Spinal cord (tissue), 10 donors: ENCODE results near the gene WAPL. TPM values are rescaled to one million over a fixed set of nuclear protein-coding genes. Genes with fewer than 3 reads are reported as not detected.

ENCODE experiments used
- DNase-seq, 6 donors: peaks; one replicate each; pipeline versions ENCODE4 v3.0.0 to v3.0.0-alpha.2; 2013 to 2015; ENCODE audit warnings: low spot score in 6 of 6, low read depth in 4 of 6
- H3K27ac ChIP-seq: one replicate; pipeline ENCODE4 v1.5.1; 2013; ENCODE audit warnings: low read depth, low read length, control low read depth
- H3K27me3 ChIP-seq: one replicate; pipeline ENCODE4 v1.6.1; 2013; ENCODE audit warnings: low read length; ENCODE audit not compliant: control insufficient read depth, insufficient read depth
- H3K36me3 ChIP-seq: one replicate; pipeline ENCODE4 v1.6.1; 2013; ENCODE audit warnings: low read length; ENCODE audit not compliant: control insufficient read depth, insufficient read depth
- H3K4me1 ChIP-seq: one replicate; pipeline ENCODE4 v1.6.1; 2013; ENCODE audit warnings: low read length; ENCODE audit not compliant: control insufficient read depth, insufficient read depth
- H3K4me3 ChIP-seq: one replicate; pipeline ENCODE4 v1.5.1; 2013; ENCODE audit warnings: low read depth, low read length, control low read depth
- H3K9me3 ChIP-seq: one replicate; pipeline ENCODE4 v1.6.1; 2013; ENCODE audit warnings: low read length; ENCODE audit not compliant: control insufficient read depth, insufficient read depth
- WGBS: methylation state at CpG from one replicate; pipeline ENCODE4 v1.1.5; 2013; ENCODE audit warnings: missing lambda C conversion rate; ENCODE audit not compliant: insufficient coverage; 5-methylcytosine and 5-hydroxymethylcytosine counted together
- polyA plus RNA-seq, 2 donors: library from polyadenylated mRNA; unstranded; fragments of 120-200 nt; gene quantifications; one replicate each; pipeline ENCODE4 v1.2.1, GENCODE V29; 2013; ENCODE audit not compliant: insufficient read length in 2 of 2
- total RNA-seq, 2 donors: library from RNA; depleted of rRNA in 1 of 2; stranded (reverse); fragments of 120-200 nt in 1 of 2; fragments of >200 nt in 1 of 2; gene quantifications; one replicate each; pipeline versions ENCODE4 v1.2.3 to v1.2.4, GENCODE V29; 2013 to 2014
- donor health status: healthy.

Gene WAPL
- total and polyA plus RNA-seq, 4 donors, result 25.2 to 57.0 (median 35.6) TPM

- WGBS, result 90% methylated on average over 1 of the region's 3 CpGs
- no peaks in the 10 kb centered on the region for H3K9me3 ChIP-seq
- no peaks in the 10 kb centered on the region for H3K27me3 ChIP-seq
- no peak for DNase-seq
- no peaks in the 10 kb centered on the region for H3K4me1 ChIP-seq
- no peaks in the 10 kb centered on the region for H3K36me3 ChIP-seq
- H3K27ac ChIP-seq, result no peak overlapping the region
- H3K4me3 ChIP-seq, result no peak overlapping the region
These were observed 12.4 kb downstream of the WAPL start for GRCh38 chr10:86509145-86509544.

DNA sequence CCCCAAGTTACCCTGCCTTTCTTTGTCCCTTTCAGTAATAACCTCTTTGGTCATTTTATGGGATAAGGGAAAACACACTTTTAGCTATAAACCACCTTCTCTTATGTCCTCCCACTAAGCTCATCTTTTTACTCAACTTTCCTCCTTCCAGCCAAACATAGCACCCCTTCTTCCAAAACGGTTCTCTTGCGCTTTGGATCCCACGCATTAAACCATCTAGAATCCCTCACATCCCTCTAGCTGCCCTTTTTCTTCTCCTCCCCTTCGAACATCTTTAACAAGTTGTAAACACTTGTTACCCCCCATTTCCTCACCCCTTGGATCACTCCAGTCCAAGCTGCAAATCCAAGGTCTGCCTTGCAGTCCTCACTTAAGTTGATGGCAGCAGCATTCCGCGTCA lies 13.4 kb downstream of the WAPL start:
- peaks cover 2% of the 10 kb centered on the region for H3K36me3 ChIP-seq
- H3K27ac ChIP-seq, result no peak overlapping the region
- 98% methylated on average over 6 of the region's 6 CpGs for WGBS
- H3K9me3 ChIP-seq, result no peaks in the 10 kb centered on the region
- no peaks in the 10 kb centered on the region for H3K4me1 ChIP-seq
- H3K4me3 ChIP-seq, result no peak overlapping the region
- H3K27me3 ChIP-seq, result no peaks in the 10 kb centered on the region
- no peak for DNase-seq

GRCh38 chr10:86506499-86506898 lies 15.1 kb downstream of the WAPL start:
- H3K27ac ChIP-seq, result no peak overlapping the region
- H3K36me3 ChIP-seq, result peaks cover 8% of the 10 kb centered on the region
- H3K27me3 ChIP-seq, result no peaks in the 10 kb centered on the region
- H3K4me1 ChIP-seq, result no peaks in the 10 kb centered on the region
- H3K4me3 ChIP-seq, result no peak overlapping the region
- no peaks in the 10 kb centered on the region for H3K9me3 ChIP-seq
- no peak for DNase-seq
- no CpG with 5 or more reads among the region's 4 CpGs for WGBS

DNA sequence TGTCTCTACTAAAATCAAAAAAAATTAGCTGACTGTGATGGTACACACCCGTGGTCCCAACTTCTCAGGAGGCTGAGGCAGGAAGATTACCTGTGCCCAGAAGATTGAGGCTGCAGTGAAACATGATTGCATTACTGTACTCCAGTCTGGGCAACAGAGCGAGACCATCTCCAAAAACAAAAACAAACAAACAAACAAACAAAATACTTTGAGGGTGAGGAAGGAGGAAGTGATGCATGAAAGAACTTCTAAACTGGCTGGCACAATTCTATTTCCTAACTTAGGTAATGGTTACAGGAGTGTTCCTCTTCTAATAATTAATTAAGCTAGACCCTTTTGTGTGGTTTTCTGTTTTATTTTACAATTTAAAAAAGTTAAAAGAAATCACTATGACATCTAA lies 15.5 kb downstream of the WAPL start:
- Histone ChIP-seq H3K36me3 (peaks cover 8% of the 10 kb centered on the region), H3K27me3 (no peaks in the 10 kb centered on the region), H3K27ac (no peak overlapping the region), H3K4me3 (no peak overlapping the region), H3K4me1 (no peaks in the 10 kb centered on the region), H3K9me3 (no peaks in the 10 kb centered on the region)
- no peak for DNase-seq
- WGBS, result no CpG with 5 or more reads among the region's 2 CpGs

GRCh38 chr10:86504510-86504909 lies 17.1 kb downstream of the WAPL start:
- H3K36me3 ChIP-seq, result peaks cover 8% of the 10 kb centered on the region
- no peak for DNase-seq
- H3K4me1 ChIP-seq, result no peaks in the 10 kb centered on the region
- no peaks in the 10 kb centered on the region for H3K9me3 ChIP-seq
- H3K27me3 ChIP-seq, result no peaks in the 10 kb centered on the region
- WGBS, result 93% methylated on average over 7 of the region's 10 CpGs
- no peak overlapping the region for H3K4me3 ChIP-seq
- no peak overlapping the region for H3K27ac ChIP-seq

DNA sequence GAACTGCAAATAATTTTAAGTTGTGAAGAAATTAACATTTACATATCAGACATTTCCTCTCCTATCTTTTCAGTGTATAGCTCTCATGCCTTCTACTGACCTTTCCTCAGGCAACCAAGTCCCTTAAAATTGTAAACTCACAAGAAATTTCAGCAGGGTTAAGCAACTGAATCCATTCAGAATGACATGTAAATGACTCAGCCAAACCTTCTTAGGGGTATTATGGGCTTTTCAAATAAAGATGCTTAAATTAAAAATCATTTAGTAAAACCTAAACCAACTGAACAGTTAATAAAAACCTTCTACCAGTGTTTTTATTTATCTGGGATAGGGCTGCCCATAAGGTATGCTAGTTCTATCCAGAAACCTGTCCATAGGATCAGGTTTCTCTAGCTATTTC lies 20.7 kb downstream of the WAPL start:
- Histone ChIP-seq H3K27ac (no peak overlapping the region), H3K27me3 (no peaks in the 10 kb centered on the region), H3K4me3 (no peak overlapping the region), H3K36me3 (peaks cover 8% of the 10 kb centered on the region), H3K9me3 (no peaks in the 10 kb centered on the region), H3K4me1 (no peaks in the 10 kb centered on the region)
- DNase-seq, result no peak

- WGBS, result no CpG with 5 or more reads among the region's 1 CpG
- DNase-seq, result peak in 1 of 6 donors; percentile 5
- Histone ChIP-seq H3K27ac (no peak overlapping the region), H3K4me3 (no peak overlapping the region), H3K9me3 (no peaks in the 10 kb centered on the region), H3K4me1 (no peaks in the 10 kb centered on the region), H3K27me3 (no peaks in the 10 kb centered on the region), H3K36me3 (peaks cover 12% of the 10 kb centered on the region)
These were observed 23.0 kb downstream of the WAPL start for GRCh38 chr10:86498598-86498997.

DNA sequence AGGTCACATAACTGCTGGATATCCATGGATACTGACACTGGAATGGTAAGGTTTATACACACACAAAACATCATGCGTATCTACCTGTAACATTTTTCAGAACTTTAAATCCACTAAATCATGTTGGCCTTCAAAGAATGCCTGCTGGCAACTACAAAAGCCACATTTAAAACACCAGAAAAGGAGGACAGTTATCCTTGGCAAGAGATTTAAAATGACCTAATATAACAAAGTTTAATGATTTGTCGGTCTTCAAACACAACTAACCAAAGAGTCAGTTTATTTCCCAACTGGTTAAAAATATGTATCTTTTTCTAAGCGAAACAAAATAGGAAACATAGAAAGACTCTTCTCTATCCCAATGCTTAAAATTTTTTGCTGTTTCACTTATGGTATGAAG lies 24.0 kb downstream of the WAPL start:
- Histone ChIP-seq H3K9me3 (no peaks in the 10 kb centered on the region), H3K4me1 (no peaks in the 10 kb centered on the region), H3K27me3 (no peaks in the 10 kb centered on the region), H3K27ac (no peak overlapping the region), H3K36me3 (peaks cover 5% of the 10 kb centered on the region), H3K4me3 (no peak overlapping the region)
- no CpG with 5 or more reads among the region's 3 CpGs for WGBS
- no peak for DNase-seq

DNA sequence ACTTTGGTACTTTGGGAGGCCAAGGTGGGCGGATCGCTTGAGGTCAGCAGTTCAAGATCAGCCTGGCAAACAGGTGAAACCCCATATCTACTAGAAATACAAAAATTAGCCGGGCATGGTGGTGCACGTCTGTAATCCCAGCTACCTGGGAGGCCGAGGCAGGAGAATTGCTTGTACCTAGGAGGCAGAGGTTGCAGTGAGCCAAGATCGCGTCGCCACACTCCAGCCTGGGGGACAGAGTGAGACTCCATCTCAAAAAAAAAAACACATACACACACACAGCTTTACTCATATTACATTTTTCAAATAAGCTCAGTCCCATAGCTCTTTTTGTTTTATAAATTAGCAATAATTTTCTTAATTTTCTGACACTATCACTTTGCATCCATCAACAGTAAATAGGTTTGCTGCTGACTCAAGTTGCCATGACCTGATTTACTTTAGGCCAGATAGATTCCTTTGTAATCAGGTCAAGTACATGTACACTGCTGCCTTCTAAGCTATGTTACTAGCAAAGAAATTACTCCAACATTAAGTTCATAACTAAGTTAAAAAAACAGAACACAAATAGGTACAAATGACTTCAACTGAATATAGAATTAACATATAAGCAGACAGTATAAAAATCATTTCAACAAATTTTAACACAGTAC lies 31.5 kb downstream of the WAPL start:
- H3K27me3 ChIP-seq, result no peaks in the 10 kb centered on the region
- no peaks in the 10 kb centered on the region for H3K9me3 ChIP-seq
- H3K27ac ChIP-seq, result no peak overlapping the region
- H3K36me3 ChIP-seq, result peaks cover 6% of the 10 kb centered on the region
- no peak overlapping the region for H3K4me3 ChIP-seq
- no peak for DNase-seq
- 100% methylated on average over 3 of the region's 8 CpGs for WGBS
- no peaks in the 10 kb centered on the region for H3K4me1 ChIP-seq

DNA sequence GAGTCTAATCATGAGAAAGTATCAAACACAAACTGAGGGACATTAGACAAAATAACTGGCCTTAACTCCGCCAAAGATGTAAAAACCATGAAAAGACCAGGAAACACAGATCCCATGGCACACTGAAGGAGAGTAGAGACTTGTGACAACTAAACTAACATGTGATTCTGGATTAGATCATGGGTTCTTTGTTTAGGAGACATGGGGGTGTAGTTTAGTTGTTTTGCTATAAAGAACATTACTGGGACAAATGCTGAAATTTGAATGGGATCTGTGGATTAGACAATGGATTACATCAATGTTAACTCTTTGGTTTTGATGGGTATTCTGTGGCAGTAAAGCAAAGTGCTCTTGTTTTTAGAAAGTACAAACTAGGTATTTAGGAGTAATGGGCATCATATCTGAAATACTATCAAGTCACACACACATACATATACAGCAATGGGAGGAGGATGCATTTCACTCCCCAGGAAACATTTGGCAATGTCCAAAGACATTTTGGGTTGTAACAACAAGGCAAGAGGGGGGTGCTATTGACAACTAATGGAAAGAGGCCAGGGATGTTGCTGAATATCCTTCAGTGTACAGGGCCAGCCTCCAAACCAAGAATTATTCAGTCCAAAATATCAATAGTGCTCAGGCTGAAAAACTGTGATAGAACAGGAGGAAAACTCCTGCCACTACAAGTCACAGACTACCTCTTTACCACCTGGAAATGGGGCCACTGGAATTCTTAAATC lies 32.4 kb downstream of the WAPL start:
- no peaks in the 10 kb centered on the region for H3K4me1 ChIP-seq
- H3K27ac ChIP-seq, result no peak overlapping the region
- H3K36me3 ChIP-seq, result peaks cover 6% of the 10 kb centered on the region
- no peak overlapping the region for H3K4me3 ChIP-seq
- no peaks in the 10 kb centered on the region for H3K27me3 ChIP-seq
- WGBS, result no CpG with 5 or more reads among the region's 1 CpG
- DNase-seq, result no peak
- no peaks in the 10 kb centered on the region for H3K9me3 ChIP-seq
